HEK293 (cell line): ENCODE data around the gene RPS19.

Experiments used
- CTCF ChIA-PET: fragments of 350-600 bp; formaldehyde crosslinking; extraction: SDS; loops from one replicate; lab custom pipeline; 2021; ENCODE audit warnings: antibody characterized with exemption; lab: Yijun Ruan, JAX
- POLR2A ChIA-PET: fragments of 300-600 bp; formaldehyde crosslinking; extraction: SDS; loops from one replicate; lab custom pipeline; 2020; ENCODE audit warnings: antibody characterized with exemption, inconsistent platforms; lab: Yijun Ruan, JAX
- H3K27ac ChIP-seq: fragments of 200-500 bp; sonication (Bioruptor generic); 2 replicates; pipeline ENCODE4 v1.5.1; 2014; ENCODE audit warnings: low read depth, low read length, control low read depth, inconsistent platforms; ENCODE audit errors: extremely low read depth
- H3K36me3 ChIP-seq, 2 experiments: fragments of 200-500 bp in 1 of 2; sonication (Bioruptor generic) in 1 of 2; 1 replicate in 1 of 2; 2 replicates in 1 of 2; pipeline ENCODE4 v1.5.1; 2014 to 2017; ENCODE audit warnings: inconsistent platforms in 2 of 2, low read length in 2 of 2; ENCODE audit not compliant: control insufficient read depth in 2 of 2, insufficient read depth in 1 of 2
- H3K4me1 ChIP-seq: fragments of 200-500 bp; sonication (Bioruptor generic); 2 replicates; pipeline ENCODE4 v1.5.1; 2014; ENCODE audit warnings: mild to moderate bottlenecking, low read length, inconsistent platforms; ENCODE audit not compliant: control insufficient read depth, insufficient read depth
- H3K4me3 ChIP-seq: 2 replicates; pipeline ENCODE4 v1.5.1; 2011; ENCODE audit warnings: low read depth, mild to moderate bottlenecking, control low read depth, low read length, moderate library complexity
- H3K9me3 ChIP-seq: fragments of 200-500 bp; sonication (Bioruptor generic); 2 replicates; pipeline ENCODE4 v1.5.1; 2014; ENCODE audit warnings: low read depth, low read length, inconsistent platforms; ENCODE audit not compliant: control insufficient read depth, insufficient read depth
- AEBP2 ChIP-seq: fragments of 450-650 bp; formaldehyde crosslinking; IDR thresholded peaks from 2 replicates; pipeline ENCODE4 v1.5.1; 2016; ENCODE audit warnings: missing biosample characterization, missing genetic modification characterization, borderline replicate concordance
- GLI4 ChIP-seq: fragments of 450-650 bp; formaldehyde crosslinking; IDR thresholded peaks from 2 replicates; pipeline ENCODE4 v1.5.1; 2016; ENCODE audit warnings: missing biosample characterization, missing genetic modification characterization
- HOXA7 ChIP-seq: sonication (generic); formaldehyde crosslinking; IDR thresholded peaks from 2 replicates; pipeline ENCODE4 v1.8.1; 2022; ENCODE audit warnings: missing genetic modification reagents, borderline replicate concordance
- SCRT2 ChIP-seq: fragments of 450-650 bp; formaldehyde crosslinking; IDR thresholded peaks from 2 replicates; pipeline ENCODE4 v1.5.1; 2016; ENCODE audit warnings: missing biosample characterization, missing genetic modification characterization
- SP3 ChIP-seq: fragments of 450-650 bp; formaldehyde crosslinking; IDR thresholded peaks from 2 replicates; pipeline ENCODE4 v1.5.1; 2016; ENCODE audit warnings: missing biosample characterization, missing genetic modification characterization
- SP7 ChIP-seq: fragments of 450-650 bp; formaldehyde crosslinking; IDR thresholded peaks from 2 replicates; pipeline ENCODE4 v1.5.1; 2016; ENCODE audit warnings: missing biosample characterization, missing genetic modification characterization
- TSHZ1 ChIP-seq: fragments of 450-650 bp; formaldehyde crosslinking; IDR thresholded peaks from 2 replicates; pipeline ENCODE4 v1.5.1; 2016; ENCODE audit warnings: missing biosample characterization, missing genetic modification characterization, borderline replicate concordance
- WT1 ChIP-seq: fragments of 450-650 bp; formaldehyde crosslinking; IDR thresholded peaks from 2 replicates; pipeline ENCODE4 v1.5.1; 2016; ENCODE audit warnings: missing biosample characterization, missing genetic modification characterization
- ZEB2 ChIP-seq: fragments of 450-650 bp; formaldehyde crosslinking; IDR thresholded peaks from 2 replicates; pipeline ENCODE4 v1.5.1; 2016; ENCODE audit warnings: missing biosample characterization, missing genetic modification characterization
- ZNF132 ChIP-seq: fragments of 450-650 bp; formaldehyde crosslinking; IDR thresholded peaks from 2 replicates; pipeline ENCODE4 v1.5.1; 2017; ENCODE audit warnings: missing biosample characterization, missing genetic modification characterization, borderline replicate concordance
- ZNF280D ChIP-seq: fragments of 450-650 bp; formaldehyde crosslinking; IDR thresholded peaks from 2 replicates; pipeline ENCODE4 v1.5.1; 2016; ENCODE audit warnings: missing biosample characterization, missing genetic modification characterization
- ZNF404 ChIP-seq: fragments of 450-650 bp; formaldehyde crosslinking; IDR thresholded peaks from 2 replicates; pipeline ENCODE4 v1.5.1; 2017; ENCODE audit warnings: missing biosample characterization, missing genetic modification characterization
- ZNF416 ChIP-seq: fragments of 450-650 bp; formaldehyde crosslinking; IDR thresholded peaks from 2 replicates; pipeline ENCODE4 v1.5.1; 2016; ENCODE audit warnings: missing biosample characterization, missing genetic modification characterization
- ZNF426 ChIP-seq: fragments of 450-650 bp; formaldehyde crosslinking; IDR thresholded peaks from 2 replicates; pipeline ENCODE4 v1.5.1; 2017; ENCODE audit warnings: missing biosample characterization, missing genetic modification characterization, mild to moderate bottlenecking, inconsistent platforms, moderate library complexity
- ZNF518A ChIP-seq: fragments of 450-650 bp; formaldehyde crosslinking; conservative IDR thresholded peaks from 2 replicates; pipeline ENCODE4 v1.5.1; 2016; ENCODE audit warnings: low read depth, missing biosample characterization, missing genetic modification characterization
- ZNF843 ChIP-seq: fragments of 450-650 bp; formaldehyde crosslinking; IDR thresholded peaks from 2 replicates; pipeline ENCODE4 v1.5.1; 2016; ENCODE audit warnings: missing biosample characterization, missing genetic modification characterization
- TF ChIP-seq, protein P1 (sequence below): fragments of 450-650 bp; formaldehyde crosslinking; optimal IDR thresholded peaks from 2 replicates; pipeline ENCODE3; 2016; ENCODE audit warnings: missing biosample characterization, mild to moderate bottlenecking, missing genetic modification characterization
- TF ChIP-seq, protein P2 (sequence below): fragments of 450-650 bp; formaldehyde crosslinking; IDR thresholded peaks from 2 replicates; pipeline ENCODE4 v1.5.1; 2016; ENCODE audit warnings: missing biosample characterization, missing genetic modification characterization, low read depth
- TF ChIP-seq, protein P3 (sequence below): fragments of 450-650 bp; formaldehyde crosslinking; IDR thresholded peaks from 2 replicates; pipeline ENCODE4 v1.5.1; 2016; ENCODE audit warnings: missing biosample characterization, missing genetic modification characterization

Gene RPS19

GRCh38 chr19:41913538-41914423 lies 53.7 kb downstream of the RPS19 start:
- no peak overlapping the region for H3K4me3 ChIP-seq
- H3K27ac ChIP-seq, result no peak overlapping the region
- no peaks in the 10 kb centered on the region for H3K36me3 ChIP-seq
- CTCF ChIA-PET, result no interaction called here
- no peaks in the 10 kb centered on the region for H3K9me3 ChIP-seq
- no peaks in the 10 kb centered on the region for H3K4me1 ChIP-seq
- POLR2A ChIA-PET, result no interaction called here
- TF ChIP-seq ZNF843 (tag by site-specific recombination) (no peak), SP3 (0 out of 2 replicates have a peak, but pooled peaks have one; percentile 16), WT1 (tag by site-specific recombination) (peak; percentile 68; the same call in 1 of the 2 replicates), SP7 (no peak), ZNF404 (no peak), ZEB2 (no peak), GLI4 (tag by site-specific recombination) (no peak), ZNF518A (tag by site-specific recombination) (no peak), HOXA7 (CRISPR knock-in tag) (no peak), AEBP2 (tag by site-specific recombination) (no peak), TSHZ1 (tag by site-specific recombination) (no peak), ZNF280D (tag by site-specific recombination) (no peak), SCRT2 (no peak), ZNF416 (tag by site-specific recombination) (no peak), ZNF426 (tag by site-specific recombination) (no peak), ZNF132 (tag by site-specific recombination) (no peak)
- TF ChIP-seq, protein P1, sequence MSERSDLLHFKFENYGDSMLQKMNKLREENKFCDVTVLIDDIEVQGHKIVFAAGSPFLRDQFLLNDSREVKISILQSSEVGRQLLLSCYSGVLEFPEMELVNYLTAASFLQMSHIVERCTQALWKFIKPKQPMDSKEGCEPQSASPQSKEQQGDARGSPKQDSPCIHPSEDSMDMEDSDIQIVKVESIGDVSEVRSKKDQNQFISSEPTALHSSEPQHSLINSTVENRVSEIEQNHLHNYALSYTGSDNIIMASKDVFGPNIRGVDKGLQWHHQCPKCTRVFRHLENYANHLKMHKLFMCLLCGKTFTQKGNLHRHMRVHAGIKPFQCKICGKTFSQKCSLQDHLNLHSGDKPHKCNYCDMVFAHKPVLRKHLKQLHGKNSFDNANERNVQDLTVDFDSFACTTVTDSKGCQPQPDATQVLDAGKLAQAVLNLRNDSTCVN (tag by site-specific recombination), result no peak
- TF ChIP-seq, protein P2, sequence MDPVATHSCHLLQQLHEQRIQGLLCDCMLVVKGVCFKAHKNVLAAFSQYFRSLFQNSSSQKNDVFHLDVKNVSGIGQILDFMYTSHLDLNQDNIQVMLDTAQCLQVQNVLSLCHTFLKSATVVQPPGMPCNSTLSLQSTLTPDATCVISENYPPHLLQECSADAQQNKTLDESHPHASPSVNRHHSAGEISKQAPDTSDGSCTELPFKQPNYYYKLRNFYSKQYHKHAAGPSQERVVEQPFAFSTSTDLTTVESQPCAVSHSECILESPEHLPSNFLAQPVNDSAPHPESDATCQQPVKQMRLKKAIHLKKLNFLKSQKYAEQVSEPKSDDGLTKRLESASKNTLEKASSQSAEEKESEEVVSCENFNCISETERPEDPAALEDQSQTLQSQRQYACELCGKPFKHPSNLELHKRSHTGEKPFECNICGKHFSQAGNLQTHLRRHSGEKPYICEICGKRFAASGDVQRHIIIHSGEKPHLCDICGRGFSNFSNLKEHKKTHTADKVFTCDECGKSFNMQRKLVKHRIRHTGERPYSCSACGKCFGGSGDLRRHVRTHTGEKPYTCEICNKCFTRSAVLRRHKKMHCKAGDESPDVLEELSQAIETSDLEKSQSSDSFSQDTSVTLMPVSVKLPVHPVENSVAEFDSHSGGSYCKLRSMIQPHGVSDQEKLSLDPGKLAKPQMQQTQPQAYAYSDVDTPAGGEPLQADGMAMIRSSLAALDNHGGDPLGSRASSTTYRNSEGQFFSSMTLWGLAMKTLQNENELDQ (tag by site-specific recombination), result no peak
- TF ChIP-seq, protein P3, sequence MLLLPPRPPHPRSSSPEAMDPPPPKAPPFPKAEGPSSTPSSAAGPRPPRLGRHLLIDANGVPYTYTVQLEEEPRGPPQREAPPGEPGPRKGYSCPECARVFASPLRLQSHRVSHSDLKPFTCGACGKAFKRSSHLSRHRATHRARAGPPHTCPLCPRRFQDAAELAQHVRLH (tag by site-specific recombination), result no peak
